NB4 (cell line): ENCODE data around the gene PAFAH2.

Source experiments
- CTCF ChIP-seq: IDR thresholded peaks from one replicate; pipeline ENCODE4 v1.5.1; 2012; ENCODE audit warnings: low read depth, low read length
- MAX ChIP-seq: IDR thresholded peaks from 2 replicates; pipeline ENCODE4 v1.6.1; 2011; ENCODE audit warnings: low read depth, low read length
- MYC ChIP-seq: IDR thresholded peaks from 2 replicates; pipeline ENCODE4 v1.6.1; 2011; ENCODE audit warnings: low read depth, low read length
- POLR2A ChIP-seq: IDR thresholded peaks from 2 replicates; pipeline ENCODE4 v1.6.1; 2011; ENCODE audit warnings: mild to moderate bottlenecking; ENCODE audit not compliant: insufficient read length; ENCODE audit errors: extremely low read depth

GRCh38 chr1:25945761-25946160 is 52.1 kb downstream of the PAFAH2 start:
- no peak for TF ChIP-seq CTCF
- no peak for TF ChIP-seq POLR2A
- no peak for TF ChIP-seq MYC
- no peak for TF ChIP-seq MAX
